GM21515 (cell line): ENCODE data around the gene ADGRD1.
"Not testable (repeated sequence)": the region's sequence is repeated elsewhere in the genome, so short reads cannot be mapped to it uniquely, and the experiment has no call there.

Experiments
- ATAC-seq: cut with Tn5 transposase; IDR thresholded peaks from one replicate; pipeline ENCODE4 v1.9.1; 2021; ENCODE audit not compliant: unreplicated experiment

Gene ADGRD1

DNA sequence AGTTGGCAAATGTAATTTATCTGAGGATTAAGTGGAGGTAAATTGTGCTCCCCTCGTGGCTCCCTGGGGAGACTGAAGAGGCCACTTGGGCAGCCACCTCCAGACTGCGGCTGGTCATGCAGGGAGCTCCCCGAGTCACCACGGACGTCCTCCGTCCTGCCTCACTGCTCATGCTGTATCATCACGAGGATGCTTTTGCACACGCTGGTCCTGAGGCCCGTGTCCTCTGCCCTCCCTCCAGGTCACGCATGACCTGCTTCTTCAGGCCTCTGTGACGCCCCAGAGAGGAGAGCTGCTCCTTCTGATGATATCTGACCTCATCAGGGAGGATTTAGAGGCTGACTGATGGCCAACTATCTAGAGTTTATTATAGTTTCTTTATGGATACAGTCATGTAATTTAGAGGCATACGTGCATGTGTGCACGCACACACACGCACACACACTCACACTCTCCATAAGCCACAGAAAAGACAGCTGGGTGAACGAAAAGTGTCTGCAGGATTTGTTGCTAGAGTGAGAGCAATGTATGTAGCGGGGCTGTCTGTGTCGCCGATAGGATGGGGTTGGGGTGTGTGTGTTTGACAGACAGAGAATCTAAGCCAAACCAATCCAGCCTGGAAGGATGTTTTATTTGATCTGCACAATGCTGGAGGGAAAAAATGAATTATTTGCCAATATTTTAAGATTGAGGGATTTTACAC, 160.0 kb downstream of the ADGRD1 start:
- no peak for ATAC-seq

DNA sequence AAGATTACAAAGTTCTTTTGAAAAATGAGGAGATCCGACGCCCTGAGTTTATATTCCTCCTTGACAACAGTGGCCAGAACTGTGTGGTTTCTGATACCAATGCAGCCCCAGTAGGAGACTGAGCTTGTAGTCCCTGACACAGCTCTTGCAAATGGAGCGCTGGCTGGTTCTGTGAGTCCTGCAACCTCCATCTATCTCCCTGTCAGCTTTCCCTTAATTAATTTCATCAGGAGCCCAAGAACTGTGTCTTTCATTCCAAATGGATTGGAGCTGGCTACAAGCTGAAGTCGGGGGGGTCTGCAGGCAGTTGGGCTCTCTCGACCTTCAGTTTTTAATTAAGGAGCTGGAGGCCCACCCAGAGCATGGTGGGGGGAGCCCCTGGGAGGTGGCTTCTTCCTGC, 160.6 kb downstream of the ADGRD1 start:
- ATAC-seq: no peak

DNA sequence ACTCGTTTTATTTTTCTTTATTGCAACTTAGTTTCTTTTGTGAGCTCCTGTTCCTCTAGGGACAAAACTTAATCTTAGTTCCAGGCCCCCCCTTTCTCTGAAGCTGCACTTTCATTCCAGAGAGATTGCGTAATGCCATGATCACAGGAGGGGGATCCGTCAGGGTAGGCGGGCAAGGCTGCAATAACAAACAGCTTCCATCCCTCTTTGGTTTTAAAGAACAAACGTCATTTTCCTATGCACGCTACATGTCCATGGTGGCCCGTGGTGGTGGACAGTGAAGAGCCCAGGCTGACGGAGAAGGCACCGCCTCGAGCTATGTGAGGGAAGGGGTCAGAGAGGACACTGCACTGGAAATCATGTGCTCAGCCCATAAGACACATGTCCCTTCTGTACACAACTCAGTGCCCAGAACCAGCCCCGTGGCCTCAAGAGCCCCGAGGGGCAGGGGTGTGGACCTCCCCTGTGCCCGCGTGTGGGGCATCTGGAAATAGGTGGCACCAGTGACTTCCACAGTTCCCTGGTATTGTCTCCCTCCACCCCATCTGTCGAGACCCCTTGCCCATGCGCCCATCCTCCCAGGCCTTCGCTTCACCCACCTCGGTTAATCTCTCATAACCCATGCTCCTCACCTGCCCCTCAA, 161.4 kb downstream of the ADGRD1 start:
- no peak for ATAC-seq

DNA sequence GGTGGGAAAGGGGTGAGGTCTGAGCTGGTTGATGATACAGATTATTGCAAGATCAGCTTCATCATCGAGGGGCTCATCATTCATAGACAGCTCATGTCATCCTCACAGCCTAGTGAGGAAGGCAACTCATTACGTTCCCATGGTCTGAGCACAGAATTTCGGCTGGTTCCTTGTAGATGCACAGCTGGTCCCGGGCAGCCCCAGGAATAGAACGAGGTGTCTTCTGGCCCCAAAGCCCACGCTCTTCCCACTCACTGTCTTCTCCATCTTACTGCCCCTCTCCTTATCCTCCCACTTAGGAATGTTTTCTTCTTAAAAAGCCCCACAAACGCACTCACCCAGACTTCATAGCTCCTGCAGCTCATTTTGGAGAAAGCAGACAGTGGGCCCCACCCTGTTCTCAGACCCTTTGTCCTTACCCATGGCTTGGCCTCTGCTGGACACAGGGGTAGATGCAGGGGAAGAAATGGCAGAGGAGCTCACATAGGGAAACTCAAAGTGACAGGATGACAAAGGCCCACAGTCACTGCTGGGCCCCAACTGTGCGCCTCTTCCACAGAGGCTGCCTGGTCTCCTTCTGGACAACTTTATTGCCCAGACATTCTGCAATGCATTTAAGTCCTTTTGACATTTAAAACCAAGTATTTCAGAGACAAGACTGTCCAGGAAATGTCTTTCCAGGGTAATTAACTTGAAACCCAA, 162.2 kb downstream of the ADGRD1 start:
- no peak for ATAC-seq

DNA sequence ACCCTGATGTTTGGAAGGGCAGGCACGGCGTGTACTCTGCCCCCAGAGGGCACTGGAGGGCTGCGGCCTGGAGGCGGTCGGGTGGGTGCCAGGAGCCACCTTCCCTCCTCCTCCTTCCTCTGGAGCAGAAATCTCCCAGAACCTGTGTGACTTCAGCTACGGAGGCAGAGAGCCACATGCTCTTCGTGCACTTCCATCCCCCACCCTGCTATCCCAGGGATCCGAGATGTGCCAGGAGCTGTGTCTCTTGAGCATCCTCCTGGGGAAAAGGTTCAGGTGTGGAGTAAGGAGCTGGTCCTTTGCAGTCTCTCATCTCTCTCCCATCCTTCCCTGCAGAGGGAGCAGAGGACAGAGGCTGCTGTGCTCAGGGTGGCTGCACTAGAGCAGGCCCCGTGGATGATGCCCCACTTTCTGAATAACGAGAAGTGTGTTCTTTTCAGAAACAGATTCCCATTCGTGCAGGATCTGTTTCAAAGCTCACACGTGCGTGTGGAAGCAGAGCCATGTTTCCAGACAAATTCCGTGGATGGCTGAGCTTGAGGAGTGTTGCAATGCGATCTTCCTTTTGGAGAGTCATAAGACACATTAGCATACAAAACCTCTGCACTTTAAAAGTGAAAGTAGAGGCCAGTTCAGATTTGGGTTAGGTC, 162.9 kb downstream of the ADGRD1 start:
- ATAC-seq: no peak

DNA sequence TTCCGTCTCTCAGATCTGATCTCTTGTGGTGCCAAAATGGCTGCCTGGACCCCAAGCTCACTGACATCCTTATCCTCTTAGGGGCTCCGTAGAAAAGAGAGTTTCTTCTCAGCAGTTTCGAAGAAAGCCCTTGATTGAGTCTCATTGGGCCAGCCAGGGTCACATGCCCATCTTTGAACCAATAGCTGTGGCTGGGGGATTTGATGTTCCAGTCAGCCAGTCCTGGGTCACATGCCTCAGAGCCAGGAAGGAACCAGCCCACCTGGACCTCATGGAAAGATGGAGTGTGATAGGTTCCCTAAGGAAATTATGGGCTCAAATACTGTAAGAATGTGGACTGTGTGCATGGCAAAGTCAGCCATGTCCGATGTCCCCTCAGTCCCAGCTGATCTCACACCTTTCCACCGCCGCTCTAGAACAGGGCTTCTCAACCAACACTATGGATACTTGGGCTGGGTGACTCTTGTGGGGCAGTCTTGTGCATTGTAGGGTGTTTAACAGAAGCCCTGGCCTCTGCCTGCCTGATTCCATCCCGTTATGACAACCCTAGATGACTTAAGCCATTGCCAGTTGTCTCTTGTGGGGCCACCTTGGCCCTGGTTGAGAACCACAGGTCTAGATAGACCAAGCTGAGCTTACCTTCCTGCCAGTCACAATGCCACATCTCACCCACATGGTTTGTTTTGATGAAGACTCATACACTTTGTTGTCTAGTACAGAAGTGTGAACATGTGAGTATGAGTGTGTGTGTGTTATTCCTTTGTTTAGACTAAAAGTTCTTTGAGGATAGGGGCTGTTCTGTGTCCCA, 163.9 kb downstream of the ADGRD1 start:
- no peak for ATAC-seq

DNA sequence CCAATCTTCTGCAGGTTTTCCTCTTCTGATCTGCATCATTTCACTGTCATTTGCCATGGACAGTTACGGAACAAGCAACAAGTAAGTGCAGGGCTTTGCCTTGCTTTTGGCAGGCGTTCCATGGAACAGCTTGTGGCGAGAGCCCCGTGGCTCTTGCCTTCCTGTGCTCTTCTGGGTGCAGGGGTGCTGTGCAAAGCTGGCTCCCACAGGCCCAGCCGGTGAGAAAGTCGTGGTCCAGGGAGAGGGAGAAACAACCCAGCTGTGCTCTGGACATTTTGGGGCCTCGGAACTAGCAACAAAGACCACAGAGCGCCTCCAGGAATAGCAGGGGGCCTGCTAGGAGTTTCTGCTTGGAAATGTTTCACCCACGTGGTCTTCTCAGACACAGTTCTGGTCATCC, 164.7 kb downstream of the ADGRD1 start:
- ATAC-seq: no peak

DNA sequence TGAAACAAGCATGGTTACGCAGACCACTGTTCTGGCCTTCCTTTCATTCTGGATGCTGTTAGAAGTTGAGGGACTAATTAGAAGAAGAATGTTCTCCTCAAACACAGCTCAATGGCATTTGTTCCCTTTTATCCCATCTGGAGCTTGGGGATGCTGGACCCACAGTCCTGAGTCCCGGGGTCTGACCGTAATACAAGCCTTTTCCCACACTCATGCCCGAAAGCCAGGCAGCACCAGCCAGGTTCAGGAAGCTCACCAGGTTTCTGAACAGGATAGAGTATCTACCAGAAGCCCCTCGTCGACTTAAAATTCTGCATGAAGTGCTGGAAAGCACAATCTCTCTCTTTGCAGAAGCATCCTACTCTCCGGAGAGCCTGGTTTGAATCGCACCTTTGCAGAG, 165.6 kb downstream of the ADGRD1 start:
- not testable (repeated sequence) for ATAC-seq

DNA sequence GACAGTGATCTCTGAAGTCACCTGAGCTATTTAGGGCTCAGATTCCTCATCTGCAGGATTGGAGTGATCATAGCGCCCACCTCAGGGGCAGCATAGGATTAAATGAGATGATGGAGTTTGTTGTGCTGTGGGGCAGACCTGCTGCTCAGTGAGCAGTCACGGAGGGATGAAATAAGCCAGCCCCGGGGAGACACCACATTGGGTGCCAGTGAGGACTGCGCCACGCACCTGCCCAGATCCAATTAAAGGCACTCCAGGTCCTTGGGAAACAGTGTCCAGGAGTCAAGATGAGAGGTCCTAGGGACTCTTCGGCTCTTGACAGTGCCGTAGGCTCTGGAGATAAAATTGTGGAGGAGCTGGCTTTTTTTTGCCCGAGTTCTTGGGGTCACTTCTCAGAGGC, 166.2 kb downstream of the ADGRD1 start:
- no peak for ATAC-seq

DNA sequence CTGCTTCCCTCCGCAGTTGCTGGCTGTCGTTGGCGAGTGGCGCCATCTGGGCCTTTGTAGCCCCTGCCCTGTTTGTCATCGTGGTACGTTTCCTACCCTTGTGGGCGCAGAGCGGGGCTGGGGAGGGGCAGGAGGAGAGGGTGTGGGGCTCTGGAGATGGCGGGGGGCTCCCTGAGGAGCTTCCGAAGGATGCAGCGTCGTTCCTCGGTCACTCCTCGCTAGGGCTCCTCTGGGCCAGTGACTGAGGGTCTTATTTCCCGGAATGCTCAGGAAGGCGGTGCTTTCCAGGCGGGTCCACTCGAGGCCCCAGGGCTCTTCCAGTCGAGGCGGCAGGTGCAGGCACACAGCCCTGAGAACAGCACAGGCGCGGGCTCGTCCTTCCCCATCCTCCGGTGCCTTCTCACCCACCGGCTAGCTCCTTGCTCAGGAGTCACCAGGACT, 167.1 kb downstream of the ADGRD1 start:
- ATAC-seq: no peak

DNA sequence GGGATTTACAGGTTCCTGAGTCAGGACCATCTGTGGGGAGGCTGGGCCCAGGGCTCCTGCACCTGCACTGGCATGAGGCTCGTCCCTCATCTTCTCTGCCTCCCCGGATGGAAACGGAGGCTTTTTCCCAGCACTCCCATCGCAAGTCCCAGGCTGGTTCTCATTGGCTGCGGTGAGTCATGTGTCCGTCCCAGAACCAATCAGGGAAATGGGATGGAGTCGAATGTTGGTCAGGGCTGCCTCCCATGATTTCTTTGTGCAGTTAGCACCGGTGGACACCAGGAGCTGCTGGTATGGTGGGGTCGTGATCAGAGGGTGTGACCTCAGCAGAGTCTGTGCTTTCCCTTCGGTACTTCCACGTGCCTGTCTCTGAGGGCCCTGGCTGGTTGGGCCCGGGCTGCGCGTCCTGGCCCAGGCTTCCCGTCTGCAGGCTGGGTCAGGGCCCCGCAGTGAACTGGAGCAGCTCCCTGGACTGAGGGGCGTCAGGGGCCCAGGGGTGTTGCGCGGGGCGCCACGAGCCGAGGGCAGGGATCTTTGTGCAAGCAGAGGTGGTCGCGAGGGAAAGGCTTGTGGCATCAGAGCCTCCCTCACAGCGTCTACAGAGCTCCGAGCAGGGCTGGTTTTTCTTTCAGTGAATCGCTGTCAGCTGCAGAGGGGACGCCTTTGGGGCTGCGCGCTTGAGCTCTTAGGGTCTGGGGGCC, 168.1 kb downstream of the ADGRD1 start:
- ATAC-seq: no peak

DNA sequence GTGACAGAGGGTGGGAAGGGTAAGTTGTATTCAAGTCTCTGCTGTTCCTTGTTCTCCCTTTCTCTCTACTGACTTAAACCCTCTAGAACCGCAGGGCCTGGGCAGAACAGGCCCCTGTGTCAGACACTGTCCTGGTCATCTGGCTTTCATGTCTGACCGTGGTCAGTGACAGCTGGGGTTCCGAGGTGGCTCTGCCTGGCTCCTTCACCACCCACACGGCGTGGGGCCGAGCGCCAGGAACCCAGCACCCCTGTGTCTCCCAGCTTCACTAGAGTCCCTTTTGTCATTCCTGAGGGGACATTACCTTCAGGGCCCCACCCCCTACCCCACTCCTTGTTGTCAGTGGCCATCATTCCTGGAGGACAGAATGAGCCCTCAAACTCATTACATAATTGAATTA, 168.9 kb downstream of the ADGRD1 start:
- no peak for ATAC-seq

DNA sequence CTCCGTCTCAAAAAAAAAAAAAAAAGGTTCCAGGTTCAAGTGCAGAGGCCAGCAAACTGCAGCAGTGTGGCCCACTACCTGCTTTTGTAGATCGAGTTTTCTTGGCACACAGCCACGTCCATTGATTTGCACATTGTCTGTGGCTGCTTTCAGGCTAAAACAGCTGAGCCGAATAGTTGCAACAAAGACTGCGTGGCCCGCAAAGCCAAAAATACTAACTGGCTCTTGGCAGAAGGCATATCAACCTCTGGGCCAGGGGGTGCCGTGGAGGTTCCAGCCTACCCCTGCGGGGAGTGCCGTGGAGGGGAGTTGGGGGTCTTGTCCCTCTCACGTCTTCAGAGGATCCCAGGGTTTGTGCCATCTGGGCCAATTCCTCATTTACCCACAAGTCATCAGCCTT, 170.1 kb downstream of the ADGRD1 start:
- no peak for ATAC-seq

DNA sequence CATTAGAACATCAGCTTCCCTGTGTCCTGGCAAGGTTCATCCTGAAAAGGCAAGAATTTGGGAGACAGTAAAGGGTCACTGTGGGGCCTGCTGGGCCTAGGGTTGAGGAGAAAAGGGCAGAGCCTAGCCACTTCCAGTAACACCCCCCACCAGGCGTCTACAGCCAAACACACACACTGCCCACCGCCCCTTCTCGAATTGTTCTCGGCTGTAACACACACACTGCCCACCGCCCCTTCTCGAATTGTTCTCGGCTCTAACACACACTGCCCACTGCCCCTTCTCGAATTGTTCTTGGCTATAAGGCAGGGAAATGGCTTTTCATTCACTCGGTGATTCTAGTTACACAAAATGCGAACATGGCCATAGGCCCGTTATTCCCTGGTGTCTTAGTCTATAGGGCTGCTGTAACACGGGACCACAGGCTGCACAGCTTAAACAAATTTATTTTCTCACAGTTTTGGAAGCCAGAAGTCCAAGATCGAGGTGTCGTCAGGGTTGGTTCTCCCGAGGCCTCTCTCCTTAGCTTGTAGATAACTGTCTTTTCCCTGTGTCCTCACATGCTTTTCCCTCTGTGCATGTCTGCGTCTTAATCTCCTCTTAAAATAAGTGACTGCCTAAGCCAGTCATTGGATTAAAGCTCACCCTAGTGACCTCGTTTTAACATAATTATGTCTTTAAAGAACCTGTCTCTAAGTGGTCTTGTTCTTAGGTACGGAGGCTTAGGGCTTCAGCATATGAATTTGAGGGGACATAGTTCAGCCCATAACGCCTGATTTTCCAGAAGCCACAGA, 171.0 kb downstream of the ADGRD1 start:
- ATAC-seq: no peak

DNA sequence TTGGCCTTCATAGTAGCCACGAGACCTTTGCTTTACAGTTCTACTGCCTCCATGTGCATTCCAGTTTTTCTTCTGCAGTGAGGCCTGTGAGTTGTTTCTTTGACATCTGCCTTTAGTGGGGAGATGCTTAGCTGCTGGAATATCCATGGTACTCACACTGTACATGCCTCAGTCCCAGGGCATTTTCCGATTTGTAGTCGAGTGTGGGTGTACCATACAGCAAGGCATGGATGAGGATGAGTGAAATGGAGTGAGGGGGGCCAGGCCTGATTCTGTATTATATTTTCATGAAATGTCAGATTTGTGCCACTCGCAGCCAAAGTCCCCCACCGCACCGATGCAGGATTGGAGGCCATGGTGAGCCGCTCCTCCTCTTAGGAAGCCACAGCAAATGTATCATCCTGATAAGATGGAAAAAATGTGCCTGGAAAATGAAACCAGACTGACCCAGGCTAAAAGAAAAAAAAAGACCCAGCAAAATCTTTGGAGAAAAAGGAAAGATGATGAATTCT, 173.0 kb downstream of the ADGRD1 start:
- no peak for ATAC-seq

DNA sequence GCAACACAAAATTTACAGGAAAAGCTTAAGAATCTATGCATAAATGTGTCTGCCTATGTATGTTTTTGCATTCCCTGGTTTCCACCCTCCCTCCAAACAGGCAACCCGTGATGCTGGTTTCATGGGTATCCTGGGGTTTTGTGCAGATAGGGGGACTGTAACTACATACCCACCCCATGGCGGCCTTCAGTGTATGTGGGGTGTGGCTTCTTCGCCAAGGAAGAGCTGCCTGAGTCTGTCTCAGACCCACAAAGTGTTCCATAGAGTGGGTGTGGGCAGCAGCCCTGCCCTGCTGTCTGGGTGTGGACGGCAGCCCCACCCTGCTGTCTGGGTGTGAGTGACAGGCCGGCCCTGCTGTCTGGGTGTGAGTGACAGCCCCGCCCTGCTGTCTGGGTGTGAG, 174.8 kb downstream of the ADGRD1 start:
- ATAC-seq: no peak

DNA sequence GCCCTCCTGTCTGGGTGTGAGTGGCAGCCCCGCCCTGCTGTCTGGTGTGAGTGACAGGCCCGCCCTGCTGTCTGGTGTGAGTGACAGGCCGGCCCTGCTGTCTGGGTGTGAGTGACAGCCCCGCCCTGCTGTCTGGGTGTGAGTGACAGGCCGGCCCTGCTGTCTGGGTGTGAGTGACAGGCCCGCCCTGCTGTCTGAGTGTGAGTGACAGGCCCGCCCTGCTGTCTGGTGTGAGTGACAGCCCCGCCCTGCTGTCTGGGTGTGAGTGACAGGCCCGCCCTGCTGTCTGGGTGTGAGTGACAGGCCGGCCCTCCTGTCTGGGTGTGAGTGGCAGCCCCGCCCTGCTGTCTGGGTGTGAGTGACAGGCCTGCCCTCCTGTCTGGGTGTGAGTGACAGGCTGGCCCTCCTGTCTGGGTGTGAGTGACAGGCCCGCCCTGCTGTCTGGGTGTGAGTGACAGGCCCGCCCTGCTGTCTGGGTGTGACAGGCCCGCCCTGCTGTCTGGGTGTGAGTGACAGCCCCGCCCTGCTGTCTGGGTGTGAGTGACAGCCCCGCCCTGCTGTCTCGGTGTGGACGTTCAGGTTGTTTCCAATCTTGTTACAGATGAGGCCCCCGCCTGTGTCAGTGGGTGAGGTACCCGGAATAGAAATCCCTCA, 175.4 kb downstream of the ADGRD1 start:
- not testable (repeated sequence) for ATAC-seq

DNA sequence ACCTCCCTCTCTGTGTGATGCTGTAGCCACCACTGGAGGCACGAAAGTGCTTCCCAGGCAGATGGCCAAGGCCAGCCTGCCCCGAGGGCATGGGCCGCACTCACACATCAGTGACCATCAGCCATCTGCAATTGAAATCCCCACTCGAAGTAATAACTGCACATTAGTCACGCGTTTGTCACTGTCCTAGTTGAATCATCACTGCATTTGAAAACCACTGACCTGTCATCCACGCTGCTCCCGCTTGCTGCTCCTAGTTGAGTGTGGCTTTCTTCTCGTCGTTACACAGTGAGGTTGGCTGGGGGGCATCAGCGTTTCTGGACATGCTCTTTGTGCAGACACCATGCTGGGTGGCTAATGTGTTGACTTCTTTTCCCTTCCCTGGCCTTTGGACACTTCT, 176.1 kb downstream of the ADGRD1 start:
- no peak for ATAC-seq
